ENCODE data around the gene WNT5B.

WNT5B gene

DNA sequence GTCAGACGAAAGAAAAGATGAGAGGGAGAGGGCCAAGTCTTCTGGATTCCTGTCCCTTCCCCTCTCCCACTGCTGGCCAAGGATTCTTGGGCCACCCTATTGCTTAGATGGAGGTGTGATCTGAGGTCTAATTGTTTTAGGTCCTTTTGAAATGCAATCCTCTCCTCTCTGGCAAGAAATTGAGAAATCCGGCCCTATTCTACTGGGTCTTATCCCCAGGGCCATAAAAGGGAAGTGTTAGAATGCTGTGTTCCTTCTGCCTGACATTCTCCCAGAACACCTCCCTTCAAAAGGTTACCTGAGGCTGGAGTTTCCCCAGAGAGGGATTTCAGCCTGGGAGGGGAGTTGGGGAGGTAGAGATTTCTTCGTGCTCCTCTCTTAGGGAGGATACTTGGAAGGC, 4.4 kb downstream of the WNT5B start:
- H3K36me3 Mint-ChIP-seq, result no peaks in the 10 kb centered on the region
- no peaks in the 10 kb centered on the region for H3K9me3 Mint-ChIP-seq
- no peak overlapping the region for H3K27ac Mint-ChIP-seq
- H3K4me3 Mint-ChIP-seq, result no peak overlapping the region
- H3K27me3 Mint-ChIP-seq, result peaks cover 35% of the 10 kb centered on the region
- H3K4me1 Mint-ChIP-seq, result peaks cover 16% of the 10 kb centered on the region

DNA sequence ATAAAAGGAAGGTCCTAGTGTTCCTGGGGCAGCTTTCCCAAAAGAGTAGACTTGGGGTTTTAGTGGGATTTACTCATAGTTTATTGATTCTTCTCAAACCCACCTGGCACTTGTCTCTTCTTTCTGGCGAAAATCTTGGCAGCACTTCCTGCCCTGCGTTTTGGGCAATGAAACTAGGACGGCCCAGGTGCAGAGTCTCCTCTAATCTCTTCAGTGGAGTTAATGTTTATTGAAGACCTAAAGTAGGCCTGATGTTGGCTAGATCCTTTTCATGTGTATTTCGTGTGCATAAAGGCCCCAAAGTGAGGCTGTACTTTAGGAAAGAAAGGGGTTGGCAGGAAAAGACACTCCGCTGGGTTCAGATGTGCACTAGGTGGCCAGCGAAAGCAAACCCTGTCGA, 5.1 kb downstream of the WNT5B start:
- Mint-ChIP-seq H3K27me3 (peaks cover 30% of the 10 kb centered on the region), H3K4me3 (no peak overlapping the region), H3K27ac (no peak overlapping the region), H3K4me1 (peaks cover 14% of the 10 kb centered on the region), H3K9me3 (no peaks in the 10 kb centered on the region), H3K36me3 (no peaks in the 10 kb centered on the region)

DNA sequence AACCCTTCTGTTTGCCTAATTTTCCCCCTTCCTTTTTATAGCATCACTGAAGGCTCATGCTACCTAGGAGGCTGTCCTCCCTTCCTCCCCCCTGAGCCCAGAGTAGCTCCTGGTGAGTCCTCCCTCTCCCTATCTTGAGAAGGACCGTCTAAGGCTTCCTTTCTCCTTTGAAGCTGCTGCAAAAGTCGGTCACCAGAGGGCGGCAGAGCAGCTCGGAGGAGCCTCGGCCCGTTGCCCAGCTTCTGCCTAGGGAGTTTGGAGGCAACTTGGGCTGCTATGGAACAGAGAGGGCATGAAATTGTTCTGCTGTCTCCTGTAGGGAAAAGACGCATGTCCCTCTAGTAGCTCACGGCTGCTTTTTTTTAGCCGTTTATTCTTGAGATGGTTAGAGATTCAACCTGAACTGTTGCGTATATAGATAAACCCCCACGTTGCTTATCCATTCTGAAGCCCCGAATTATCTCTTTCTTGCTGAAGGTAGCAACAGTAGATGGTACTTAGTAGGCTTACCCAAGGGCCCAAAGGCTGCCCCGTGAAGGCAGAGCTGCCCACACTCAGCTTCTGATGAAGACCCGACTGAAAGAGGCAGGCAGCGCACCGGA, 5.7 kb downstream of the WNT5B start:
- no peak overlapping the region for H3K4me3 Mint-ChIP-seq
- peaks cover 12% of the 10 kb centered on the region for H3K4me1 Mint-ChIP-seq
- no peaks in the 10 kb centered on the region for H3K9me3 Mint-ChIP-seq
- no peaks in the 10 kb centered on the region for H3K36me3 Mint-ChIP-seq
- H3K27ac Mint-ChIP-seq, result no peak overlapping the region
- peaks cover 27% of the 10 kb centered on the region for H3K27me3 Mint-ChIP-seq

DNA sequence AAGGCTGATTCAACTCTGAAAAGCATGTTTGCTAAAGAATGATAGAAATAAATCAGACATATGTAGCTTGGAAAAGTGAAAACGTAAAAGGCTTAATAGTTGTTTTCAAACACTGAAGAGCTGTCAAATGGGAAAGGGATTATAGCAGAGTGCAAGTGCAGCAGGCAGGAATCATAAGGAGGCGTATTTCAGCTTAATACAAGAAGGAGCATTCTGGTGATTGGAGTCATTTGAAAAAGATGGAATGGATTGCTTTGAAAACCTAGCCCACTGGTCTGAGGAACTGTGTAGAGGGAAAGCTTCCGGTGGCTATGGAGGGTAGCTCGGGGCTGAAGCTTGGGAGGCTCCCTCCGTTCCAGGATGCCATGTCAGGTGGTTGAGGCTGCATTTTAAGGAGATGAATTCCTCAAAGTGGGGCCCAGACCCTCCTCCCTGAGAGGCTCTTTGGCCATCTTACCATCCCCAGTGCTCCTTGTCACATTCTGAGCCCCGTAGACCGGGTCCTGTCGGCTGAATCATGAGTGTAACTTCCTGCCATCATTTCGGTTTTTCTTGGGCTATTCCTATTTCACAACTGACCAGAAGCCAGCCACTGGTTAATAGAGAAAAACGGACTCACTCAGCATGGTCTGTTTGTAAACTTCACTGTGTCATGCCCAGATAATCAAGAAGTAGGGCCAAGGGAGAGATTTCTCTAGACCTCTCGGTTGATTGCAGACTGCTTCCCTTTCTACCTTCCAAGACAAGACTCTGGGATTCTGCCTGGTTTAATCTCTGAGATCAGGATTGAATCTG, 6.5 kb downstream of the WNT5B start:
- Mint-ChIP-seq H3K27me3 (peaks cover 26% of the 10 kb centered on the region), H3K4me1 (peaks cover 10% of the 10 kb centered on the region), H3K27ac (no peak overlapping the region), H3K36me3 (no peaks in the 10 kb centered on the region), H3K9me3 (no peaks in the 10 kb centered on the region), H3K4me3 (no peak overlapping the region)

DNA sequence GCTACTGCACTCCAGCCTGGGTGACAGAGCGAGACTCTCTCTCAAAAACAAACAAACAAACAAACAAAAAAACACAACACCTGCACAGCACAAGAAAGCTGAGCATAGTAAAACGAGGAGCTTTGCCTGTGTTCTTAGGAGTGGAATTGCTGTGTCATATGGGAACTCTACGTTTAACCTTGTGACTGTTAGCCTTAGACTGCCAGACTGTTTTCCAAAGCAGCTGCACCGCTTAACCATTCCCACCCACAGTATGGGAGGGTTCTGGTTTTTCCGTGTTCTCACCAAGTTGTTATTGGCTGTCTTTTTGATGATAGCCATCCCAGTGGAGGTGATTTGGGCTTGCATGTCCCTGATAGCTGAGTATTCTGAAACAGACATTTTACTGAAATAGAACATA, 9.2 kb downstream of the WNT5B start:
- H3K4me1 Mint-ChIP-seq, result no peaks in the 10 kb centered on the region
- no peaks in the 10 kb centered on the region for H3K9me3 Mint-ChIP-seq
- no peaks in the 10 kb centered on the region for H3K36me3 Mint-ChIP-seq
- H3K27me3 Mint-ChIP-seq, result peaks cover 6% of the 10 kb centered on the region
- no peak overlapping the region for H3K27ac Mint-ChIP-seq
- H3K4me3 Mint-ChIP-seq, result no peak overlapping the region

DNA sequence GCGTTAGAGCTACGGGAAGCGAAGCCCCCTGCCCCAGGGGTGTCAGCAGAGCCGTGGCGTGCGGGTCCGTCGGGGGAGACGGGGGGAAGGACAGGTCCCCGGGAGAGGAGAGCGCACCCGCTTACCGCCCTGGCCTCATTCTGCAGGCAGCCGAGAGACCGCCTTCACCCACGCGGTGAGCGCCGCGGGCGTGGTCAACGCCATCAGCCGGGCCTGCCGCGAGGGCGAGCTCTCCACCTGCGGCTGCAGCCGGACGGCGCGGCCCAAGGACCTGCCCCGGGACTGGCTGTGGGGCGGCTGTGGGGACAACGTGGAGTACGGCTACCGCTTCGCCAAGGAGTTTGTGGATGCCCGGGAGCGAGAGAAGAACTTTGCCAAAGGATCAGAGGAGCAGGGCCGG, 10.5 kb downstream of the WNT5B start:
- Mint-ChIP-seq H3K27me3 (peaks cover 3% of the 10 kb centered on the region), H3K36me3 (no peaks in the 10 kb centered on the region), H3K27ac (no peak overlapping the region), H3K9me3 (no peaks in the 10 kb centered on the region), H3K4me1 (no peaks in the 10 kb centered on the region), H3K4me3 (no peak overlapping the region)

DNA sequence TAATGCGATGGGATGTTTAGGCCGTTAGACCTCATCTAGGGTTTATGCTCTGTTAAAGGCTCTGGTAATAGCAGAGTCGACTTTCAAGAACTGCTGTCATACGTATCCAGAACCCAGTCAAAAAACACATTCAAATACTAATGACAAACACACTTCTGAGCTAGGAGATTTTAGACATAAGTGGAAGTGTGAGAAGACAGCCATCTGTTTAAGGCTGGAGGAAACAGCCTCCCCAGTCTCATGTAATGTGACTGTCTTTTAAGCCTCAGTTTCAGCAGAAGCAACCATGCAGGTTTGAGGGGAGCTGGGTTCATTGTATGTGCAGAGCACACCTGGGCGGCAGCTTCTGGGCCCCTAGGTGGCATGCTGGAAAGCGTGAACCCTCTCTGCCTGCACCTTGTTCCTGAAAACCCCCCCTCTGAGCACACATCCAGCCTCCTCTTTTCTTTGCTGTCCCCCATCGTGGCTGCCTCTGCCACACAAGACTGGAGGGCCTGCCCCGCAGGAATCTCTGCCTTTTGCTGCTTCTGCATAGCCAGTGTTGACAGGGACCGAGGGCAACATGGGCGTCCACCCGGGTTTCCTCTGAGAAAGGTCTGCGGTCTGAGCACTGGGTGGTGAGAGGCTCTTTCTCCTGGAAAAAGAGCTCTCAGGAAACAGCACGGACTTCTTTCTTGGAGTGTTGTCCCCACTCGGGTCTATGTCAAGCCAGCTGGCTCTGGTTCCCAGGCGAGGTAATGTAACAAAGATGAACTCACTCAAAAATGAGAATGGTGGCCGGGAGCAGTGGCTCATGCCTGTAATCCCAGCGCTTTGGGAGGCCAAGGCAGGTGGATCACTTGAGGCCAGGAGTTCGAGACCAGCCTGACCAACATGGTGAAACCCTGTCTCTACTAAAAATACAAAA, 11.6 kb downstream of the WNT5B start:
- no peaks in the 10 kb centered on the region for H3K36me3 Mint-ChIP-seq

DNA sequence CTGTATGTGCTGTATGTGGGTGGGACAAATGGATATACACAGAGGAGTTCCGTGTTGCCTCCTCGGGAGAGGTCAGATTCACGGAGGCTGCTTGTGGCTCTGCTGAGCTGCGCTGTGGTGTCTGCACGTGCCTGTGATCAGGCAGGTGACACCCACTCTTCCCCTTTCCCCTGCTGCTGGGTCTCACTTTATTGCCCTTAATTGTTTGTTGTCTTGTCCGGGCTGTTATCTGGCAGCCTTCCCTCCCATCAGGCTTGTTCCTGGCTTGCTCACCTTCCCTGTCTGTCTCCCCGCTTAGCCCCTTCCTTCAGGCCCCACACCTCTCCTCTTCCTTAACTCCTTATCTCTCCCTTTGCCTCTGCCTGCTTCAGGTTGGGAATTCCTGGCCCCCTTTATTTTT, 13.5 kb downstream of the WNT5B start:
- no peak overlapping the region for H3K27ac Mint-ChIP-seq
- no peak overlapping the region for H3K4me3 Mint-ChIP-seq
- H3K36me3 Mint-ChIP-seq, result no peaks in the 10 kb centered on the region
- H3K27me3 Mint-ChIP-seq, result no peaks in the 10 kb centered on the region
- no peaks in the 10 kb centered on the region for H3K9me3 Mint-ChIP-seq
- no peaks in the 10 kb centered on the region for H3K4me1 Mint-ChIP-seq

More for the DNA sequence above, 11.6 kb downstream of the WNT5B start:
- Mint-ChIP-seq H3K4me1 (no peaks in the 10 kb centered on the region), H3K27ac (no peak overlapping the region), H3K4me3 (no peak overlapping the region), H3K27me3 (no peaks in the 10 kb centered on the region), H3K9me3 (no peaks in the 10 kb centered on the region)

DNA sequence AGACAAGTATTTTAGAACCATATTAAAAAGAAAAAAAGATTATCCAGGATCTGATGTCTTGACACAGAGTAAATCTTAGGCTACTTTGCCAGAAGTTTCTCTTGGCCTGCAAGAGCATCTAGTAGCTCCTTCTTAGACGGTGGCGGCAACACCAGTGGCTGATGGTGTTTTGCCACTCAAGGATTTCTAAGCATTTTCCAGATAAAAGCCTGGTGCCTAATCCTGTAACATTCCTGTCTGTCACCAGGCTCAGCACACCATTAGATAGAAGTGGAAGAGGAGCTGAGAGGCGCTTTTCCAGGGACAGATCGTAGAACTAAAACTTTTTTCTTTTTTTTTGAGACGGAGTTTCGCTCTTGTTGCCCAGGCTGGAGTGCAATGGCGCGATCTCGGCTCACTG, 14.0 kb downstream of the WNT5B start:
- H3K9me3 Mint-ChIP-seq, result no peaks in the 10 kb centered on the region
- H3K27ac Mint-ChIP-seq, result no peak overlapping the region
- H3K4me3 Mint-ChIP-seq, result no peak overlapping the region
- no peaks in the 10 kb centered on the region for H3K36me3 Mint-ChIP-seq
- no peaks in the 10 kb centered on the region for H3K27me3 Mint-ChIP-seq
- H3K4me1 Mint-ChIP-seq, result no peaks in the 10 kb centered on the region

DNA sequence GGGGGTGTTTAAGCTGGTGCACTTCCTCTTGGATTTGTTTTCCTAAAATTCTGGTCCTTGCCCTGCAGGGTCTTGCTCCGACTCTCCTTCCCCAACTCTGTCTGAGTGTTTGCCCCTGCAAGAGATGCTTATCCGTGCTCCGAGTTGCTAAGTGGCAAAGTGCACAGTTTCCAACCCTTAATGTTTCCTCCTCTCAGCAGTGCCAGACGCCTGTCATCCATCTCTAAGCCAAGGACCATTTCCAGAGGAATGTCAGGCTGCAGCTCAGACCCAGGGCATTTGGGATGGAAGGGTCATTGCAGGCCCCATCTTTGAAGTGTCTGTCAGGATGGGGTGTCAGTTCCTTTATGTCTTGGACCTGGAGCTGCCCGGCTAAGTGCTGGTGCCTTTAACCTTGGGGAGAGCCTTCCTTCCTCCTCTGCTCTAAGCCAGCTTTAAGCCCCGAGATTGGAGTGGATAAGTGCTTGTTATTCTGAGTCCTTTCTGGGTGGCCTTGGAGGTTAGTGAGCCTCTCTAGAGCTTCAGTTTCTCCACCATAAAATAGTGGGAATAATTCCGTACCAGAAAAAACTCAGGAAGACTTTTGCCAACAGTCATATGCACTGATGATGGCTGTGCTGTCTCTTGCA, 15.0 kb downstream of the WNT5B start:
- Mint-ChIP-seq H3K27ac (no peak overlapping the region), H3K4me3 (no peak overlapping the region), H3K27me3 (no peaks in the 10 kb centered on the region), H3K36me3 (no peaks in the 10 kb centered on the region), H3K4me1 (no peaks in the 10 kb centered on the region), H3K9me3 (no peaks in the 10 kb centered on the region)

DNA sequence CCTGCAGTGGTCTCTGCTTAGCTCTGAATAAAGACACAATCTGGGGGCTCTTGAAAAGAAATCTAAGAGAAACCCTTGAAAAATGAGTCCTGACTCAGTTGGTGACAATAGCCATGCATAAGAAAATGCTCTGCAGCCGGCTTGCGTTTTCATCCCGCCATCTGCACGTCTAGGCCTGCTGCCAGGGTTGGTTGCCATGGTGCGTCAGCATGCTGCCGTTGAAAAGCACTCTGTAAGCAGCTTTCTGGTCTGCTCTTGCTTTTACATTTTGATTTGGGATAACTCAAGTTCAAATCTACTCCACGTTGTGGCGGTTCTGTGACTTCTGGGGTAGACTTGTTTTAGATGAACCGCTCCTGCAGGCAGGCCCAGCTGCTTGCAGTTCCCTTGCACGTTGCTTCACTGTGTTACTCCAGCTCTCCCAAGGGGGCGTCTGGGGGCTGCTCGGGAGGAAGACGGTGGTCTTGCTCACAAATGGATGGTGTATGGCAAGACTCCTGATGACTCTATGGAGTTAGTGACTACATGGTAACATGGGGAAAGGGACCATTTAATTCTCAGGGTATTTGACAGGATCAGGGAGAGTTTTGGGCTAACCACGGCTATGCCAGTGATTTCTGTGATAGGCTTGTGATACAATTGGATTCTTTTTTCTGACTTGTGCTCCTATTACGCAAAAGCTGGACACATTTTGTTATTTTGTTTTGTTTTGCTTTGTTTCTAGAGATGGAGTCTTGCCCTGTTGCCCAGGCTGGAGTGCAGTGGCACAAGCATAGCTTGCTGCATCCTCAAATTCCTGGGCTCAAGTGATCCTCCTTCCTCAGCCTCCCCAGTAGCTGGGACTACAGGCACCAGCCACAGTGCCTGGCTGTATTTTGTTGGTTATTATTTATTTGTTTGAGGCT, 15.8 kb downstream of the WNT5B start:
- Mint-ChIP-seq H3K4me3 (no peak overlapping the region), H3K9me3 (no peaks in the 10 kb centered on the region), H3K36me3 (no peaks in the 10 kb centered on the region), H3K4me1 (no peaks in the 10 kb centered on the region), H3K27me3 (peaks cover 4% of the 10 kb centered on the region), H3K27ac (no peak overlapping the region)

DNA sequence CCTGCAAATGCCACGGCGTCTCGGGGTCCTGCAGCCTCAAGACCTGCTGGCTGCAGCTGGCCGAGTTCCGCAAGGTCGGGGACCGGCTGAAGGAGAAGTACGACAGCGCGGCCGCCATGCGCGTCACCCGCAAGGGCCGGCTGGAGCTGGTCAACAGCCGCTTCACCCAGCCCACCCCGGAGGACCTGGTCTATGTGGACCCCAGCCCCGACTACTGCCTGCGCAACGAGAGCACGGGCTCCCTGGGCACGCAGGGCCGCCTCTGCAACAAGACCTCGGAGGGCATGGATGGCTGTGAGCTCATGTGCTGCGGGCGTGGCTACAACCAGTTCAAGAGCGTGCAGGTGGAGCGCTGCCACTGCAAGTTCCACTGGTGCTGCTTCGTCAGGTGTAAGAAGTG, 16.8 kb downstream of the WNT5B start:
- H3K27me3 Mint-ChIP-seq, result peaks cover 4% of the 10 kb centered on the region
- no peak overlapping the region for H3K27ac Mint-ChIP-seq
- no peaks in the 10 kb centered on the region for H3K9me3 Mint-ChIP-seq
- no peak overlapping the region for H3K4me3 Mint-ChIP-seq
- no peaks in the 10 kb centered on the region for H3K36me3 Mint-ChIP-seq
- H3K4me1 Mint-ChIP-seq, result no peaks in the 10 kb centered on the region

DNA sequence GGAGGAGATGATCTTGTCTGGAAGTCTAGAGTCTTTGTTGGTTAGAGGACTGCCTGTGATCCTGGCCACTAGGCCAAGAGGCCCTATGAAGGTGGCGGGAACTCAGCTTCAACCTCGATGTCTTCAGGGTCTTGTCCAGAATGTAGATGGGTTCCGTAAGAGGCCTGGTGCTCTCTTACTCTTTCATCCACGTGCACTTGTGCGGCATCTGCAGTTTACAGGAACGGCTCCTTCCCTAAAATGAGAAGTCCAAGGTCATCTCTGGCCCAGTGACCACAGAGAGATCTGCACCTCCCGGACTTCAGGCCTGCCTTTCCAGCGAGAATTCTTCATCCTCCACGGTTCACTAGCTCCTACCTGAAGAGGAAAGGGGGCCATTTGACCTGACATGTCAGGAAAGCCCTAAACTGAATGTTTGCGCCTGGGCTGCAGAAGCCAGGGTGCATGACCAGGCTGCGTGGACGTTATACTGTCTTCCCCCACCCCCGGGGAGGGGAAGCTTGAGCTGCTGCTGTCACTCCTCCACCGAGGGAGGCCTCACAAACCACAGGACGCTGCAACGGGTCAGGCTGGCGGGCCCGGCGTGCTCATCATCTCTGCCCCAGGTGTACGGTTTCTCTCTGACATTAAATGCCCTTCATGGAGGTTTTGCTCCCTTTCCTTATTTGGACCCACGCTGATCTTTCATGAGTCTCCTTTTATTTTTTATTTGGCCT, 17.7 kb downstream of the WNT5B start:
- Mint-ChIP-seq H3K4me1 (no peaks in the 10 kb centered on the region), H3K9me3 (no peaks in the 10 kb centered on the region), H3K36me3 (no peaks in the 10 kb centered on the region), H3K4me3 (no peak overlapping the region), H3K27me3 (peaks cover 4% of the 10 kb centered on the region), H3K27ac (no peak overlapping the region)

DNA sequence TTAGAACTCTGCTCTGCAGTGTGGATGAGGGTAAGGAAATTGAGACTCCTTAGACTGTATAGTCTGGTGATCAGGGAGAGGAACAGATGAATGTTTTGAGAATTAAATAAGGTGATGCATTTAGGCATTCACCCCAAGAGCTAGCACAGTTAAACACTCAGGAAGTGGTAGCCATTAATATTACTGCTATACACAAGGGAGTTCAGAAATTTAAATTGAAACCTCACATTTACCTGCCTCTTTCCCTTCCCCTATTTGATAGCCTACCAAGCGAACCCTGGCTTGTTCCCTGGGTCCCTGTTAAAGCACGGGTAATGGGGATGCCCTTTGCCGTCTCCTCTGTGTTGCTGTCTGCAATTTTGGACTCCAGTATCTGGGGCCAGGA, 18.2 kb downstream of the WNT5B start:
- Mint-ChIP-seq H3K27me3 (peaks cover 4% of the 10 kb centered on the region), H3K27ac (no peak overlapping the region), H3K36me3 (no peaks in the 10 kb centered on the region), H3K4me1 (no peaks in the 10 kb centered on the region), H3K4me3 (no peak overlapping the region), H3K9me3 (no peaks in the 10 kb centered on the region)
